Endothelial cell of umbilical vein (primary cell): ENCODE results near the gene GJB3. TPM values are rescaled to one million over a fixed set of nuclear protein-coding genes. Genes with fewer than 3 reads are reported as not detected.

Source experiments
- BruUV-seq: library from RNA; stranded (reverse); fragments of 400-500 nt; replicated peaks from 2 replicates; lab custom pipeline; 2021; lab: Mats Ljungman, UMichigan
- CTCF ChIA-PET: fragments of 300-600, 350-600 bp; sonication (Branson Sonifier 250); formaldehyde crosslinking; loops from one replicate; lab custom pipeline; 2021; ENCODE audit warnings: antibody characterized with exemption, inconsistent platforms; lab: Charles Lee
- POLR2A ChIA-PET: fragments of 300-600, 350-600 bp; sonication (Branson Sonifier 250); formaldehyde crosslinking; loops from one replicate; lab custom pipeline; 2021; ENCODE audit warnings: antibody characterized with exemption, inconsistent platforms; lab: Charles Lee
- DNase-seq: peaks from one replicate; pipeline ENCODE4 v3.0.0-alpha.2; 2011; ENCODE audit warnings: low read depth, low spot score
- FAIRE-seq: peaks from 2 replicates; lab custom pipeline; 2011; peaks lifted over from hg19 to GRCh38; lab: Jason Lieb, UNC
- H2AFZ ChIP-seq: 2 replicates; pipeline ENCODE4 v1.6.0; 2012; ENCODE audit warnings: low read depth, low read length, control low read depth, inconsistent platforms
- H3K27ac ChIP-seq: 2 replicates; pipeline ENCODE4 v1.5.1; 2011; ENCODE audit warnings: low read depth, mild to moderate bottlenecking, control low read depth, low read length, moderate library complexity; ENCODE audit not compliant: insufficient read depth
- H3K27me3 ChIP-seq, 2 experiments: 2 replicates each; pipeline versions ENCODE4 v1.6.0 to v1.6.1; 2011; ENCODE audit warnings: low read length in 2 of 2, mixed read lengths in 1 of 2; ENCODE audit not compliant: control insufficient read depth in 2 of 2, insufficient read depth in 2 of 2
- H3K36me3 ChIP-seq, 2 experiments: 2 replicates in 1 of 2; 3 replicates in 1 of 2; pipeline ENCODE4 v1.5.1; 2011; ENCODE audit warnings: low read length in 2 of 2, mild to moderate bottlenecking in 1 of 2, moderate library complexity in 1 of 2; ENCODE audit not compliant: control insufficient read depth in 2 of 2, insufficient read depth in 2 of 2; ENCODE audit errors: extremely low read depth in 1 of 2
- H3K4me1 ChIP-seq: 3 replicates; pipeline ENCODE4 v1.5.1; 2011; ENCODE audit warnings: mild to moderate bottlenecking, low read length; ENCODE audit not compliant: control insufficient read depth, insufficient read depth; ENCODE audit errors: extremely low read depth
- H3K4me2 ChIP-seq: 2 replicates; pipeline ENCODE4 v1.6.1; 2011; ENCODE audit warnings: low read length, control low read depth, mixed read lengths; ENCODE audit not compliant: insufficient read depth
- H3K4me3 ChIP-seq, 3 experiments: fragments of 200-600 bp in 1 of 3; sonication (generic), shearing (Covaris generic) in 1 of 3; replicated peaks in 1 of 3; 2 replicates each; pipeline ENCODE4 v1.5.1; 2011 to 2016; ENCODE audit warnings: control low read depth in 3 of 3, low read length in 3 of 3, mild to moderate bottlenecking in 2 of 3, inconsistent platforms in 1 of 3, low read depth in 1 of 3, moderate library complexity in 1 of 3; ENCODE audit not compliant: insufficient read depth in 1 of 3
- H3K79me2 ChIP-seq: 2 replicates; pipeline ENCODE4 v1.6.0; 2012; ENCODE audit warnings: low read length, inconsistent platforms; ENCODE audit not compliant: control insufficient read depth, insufficient read depth
- H3K9ac ChIP-seq: replicated peaks from 2 replicates; pipeline ENCODE3; 2011; ENCODE audit warnings: low read length, control low read depth; ENCODE audit not compliant: insufficient read depth; ENCODE audit errors: extremely low read depth
- H3K9me1 ChIP-seq: replicated peaks from 3 replicates; pipeline ENCODE4 v1.6.0; 2011; ENCODE audit warnings: mild to moderate bottlenecking, low read length; ENCODE audit not compliant: control insufficient read depth, insufficient read depth; ENCODE audit errors: extremely low read depth
- H3K9me3 ChIP-seq: replicated peaks from 2 replicates; pipeline ENCODE4 v1.5.1; 2012; ENCODE audit warnings: low read length, inconsistent platforms; ENCODE audit not compliant: control insufficient read depth, insufficient read depth
- H4K20me1 ChIP-seq: replicated peaks from 2 replicates; pipeline ENCODE3; 2011; ENCODE audit warnings: mild to moderate bottlenecking, low read length; ENCODE audit not compliant: control insufficient read depth, insufficient read depth; ENCODE audit errors: extremely low read depth
- EZH2 ChIP-seq: IDR thresholded peaks from 2 replicates; pipeline ENCODE4 v1.6.1; 2012; ENCODE audit warnings: borderline replicate concordance, low read depth, mild to moderate bottlenecking, moderate library complexity, low read length, inconsistent platforms; ENCODE audit not compliant: severe bottlenecking
- FOS ChIP-seq: IDR thresholded peaks from 2 replicates; pipeline ENCODE4 v1.6.1; 2011; ENCODE audit warnings: mild to moderate bottlenecking, low read length, moderate library complexity, borderline replicate concordance; ENCODE audit not compliant: insufficient read depth
- GATA2 ChIP-seq: IDR thresholded peaks from 2 replicates; pipeline ENCODE4 v1.7.0; 2011; ENCODE audit warnings: low read depth, mild to moderate bottlenecking, moderate library complexity, mixed read lengths, low read length; ENCODE audit not compliant: insufficient read length, insufficient read depth
- JUN ChIP-seq: IDR thresholded peaks from 2 replicates; pipeline ENCODE4 v1.6.1; 2011; ENCODE audit warnings: borderline replicate concordance, low read depth; ENCODE audit not compliant: insufficient read length, insufficient read depth
- MYC ChIP-seq: IDR thresholded peaks from one replicate; pipeline ENCODE4 v1.6.1; 2011; ENCODE audit warnings: mild to moderate bottlenecking, low read depth, low read length
- POLR2A ChIP-seq: IDR thresholded peaks from 2 replicates; pipeline ENCODE4 v1.6.1; 2012; ENCODE audit warnings: low read depth, mild to moderate bottlenecking, control low read depth, low read length
- POLR2AphosphoS5 ChIP-seq: IDR thresholded peaks from 2 replicates; pipeline ENCODE4 v1.6.1; 2012; ENCODE audit warnings: low read depth, mild to moderate bottlenecking, control low read depth, low read length, moderate library complexity; ENCODE audit not compliant: insufficient read depth
- dilution Hi-C: fragments of 300-500 bp; cut with MboI; formaldehyde crosslinking; loops from one replicate; pipeline ENCODE4 v1.15.0; 2019; ENCODE audit warnings: low sequenced_read_pairs; ENCODE audit not compliant: extremely low pct_ligation_motif_present
- intact Hi-C: fragments of 100-400 bp; cut with micrococcal nuclease; formaldehyde crosslinking; loops from one replicate; pipeline ENCODE4 v1.10.0; 2022
- polyA plus RNA-seq, 4 experiments: library from polyadenylated mRNA; depleted of rRNA in 3 of 4; stranded (reverse) in 3 of 4; unstranded in 1 of 4; fragments of >200 nt; gene quantifications; 2 replicates each; pipeline versions ENCODE4 v1.2.1 to v1.2.3, GENCODE V29; 2011 to 2012; ENCODE audit warnings: missing spikeins in 1 of 4
- total RNA-seq: library from RNA; stranded (reverse); gene quantifications from 2 replicates; pipeline ENCODE4 v1.2.3, GENCODE V29; 2021
- TF ChIP-seq, protein P1 (sequence below), 2 donors: IDR thresholded peaks; 1 replicate in 1 of 2; 2 replicates in 1 of 2; pipeline ENCODE4 v1.5.1; 2011; ENCODE audit warnings: low read length in 2 of 2, mild to moderate bottlenecking in 2 of 2, moderate library complexity in 2 of 2, control low read depth in 1 of 2, inconsistent platforms in 1 of 2, low read depth in 1 of 2; ENCODE audit not compliant: insufficient read depth in 1 of 2; ENCODE audit errors: extremely low read depth in 1 of 2
- TF ChIP-seq, protein P2 (sequence below): IDR thresholded peaks from 2 replicates; pipeline ENCODE4 v1.6.1; 2011; ENCODE audit not compliant: insufficient read depth, insufficient read length

Gene GJB3
- total and polyA plus RNA-seq, 2 donors (not counting 3 experiments of a cell fraction or from before 2014, with no cell fraction given) = not detected

- DNase-seq (no peak), FAIRE-seq (no peak)
- intact Hi-C loops = no loop called here
- TF ChIP-seq GATA2 = no peak
- TF ChIP-seq, protein P1, sequence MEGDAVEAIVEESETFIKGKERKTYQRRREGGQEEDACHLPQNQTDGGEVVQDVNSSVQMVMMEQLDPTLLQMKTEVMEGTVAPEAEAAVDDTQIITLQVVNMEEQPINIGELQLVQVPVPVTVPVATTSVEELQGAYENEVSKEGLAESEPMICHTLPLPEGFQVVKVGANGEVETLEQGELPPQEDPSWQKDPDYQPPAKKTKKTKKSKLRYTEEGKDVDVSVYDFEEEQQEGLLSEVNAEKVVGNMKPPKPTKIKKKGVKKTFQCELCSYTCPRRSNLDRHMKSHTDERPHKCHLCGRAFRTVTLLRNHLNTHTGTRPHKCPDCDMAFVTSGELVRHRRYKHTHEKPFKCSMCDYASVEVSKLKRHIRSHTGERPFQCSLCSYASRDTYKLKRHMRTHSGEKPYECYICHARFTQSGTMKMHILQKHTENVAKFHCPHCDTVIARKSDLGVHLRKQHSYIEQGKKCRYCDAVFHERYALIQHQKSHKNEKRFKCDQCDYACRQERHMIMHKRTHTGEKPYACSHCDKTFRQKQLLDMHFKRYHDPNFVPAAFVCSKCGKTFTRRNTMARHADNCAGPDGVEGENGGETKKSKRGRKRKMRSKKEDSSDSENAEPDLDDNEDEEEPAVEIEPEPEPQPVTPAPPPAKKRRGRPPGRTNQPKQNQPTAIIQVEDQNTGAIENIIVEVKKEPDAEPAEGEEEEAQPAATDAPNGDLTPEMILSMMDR (IDR thresholded peaks at IDR 0.05; ENCODE audit: extremely low read depth in 1 of 2, insufficient read depth in 1 of 2, low read depth in 1 of 2, low read length in 2 of 2) = no peak
- no peak for TF ChIP-seq EZH2
- no peak for TF ChIP-seq POLR2AphosphoS5
- Histone ChIP-seq H3K9me3 (no peaks in the 10 kb centered on the region), H3K4me1 (no peaks in the 10 kb centered on the region), H3K36me3 (no peaks in the 10 kb centered on the region), H3K79me2 (no peaks in the 10 kb centered on the region), H3K27me3 (no peaks in the 10 kb centered on the region), H3K4me2 (no peak overlapping the region), H3K27ac (no peak overlapping the region), H3K9me1 (no peaks in the 10 kb centered on the region), H3K4me3 (no peak overlapping the region), H2AFZ (no peak overlapping the region), H3K9ac (no peak overlapping the region), H4K20me1 (no peaks in the 10 kb centered on the region)
- CTCF ChIA-PET = interaction anchor here (0.7 to 0.9 kb wide), 2 partner anchors 8 to 1118 kb away, joined by 6 to 7 read pairs; no protein-coding TSS in a partner anchor
- BruUV-seq = no TSS peak
- dilution Hi-C loops = no loop called here
- POLR2A ChIA-PET = no interaction called here
Measured at GRCh38 chr1:34750610-34751009, 30.4 kb upstream of the GJB3 start.

- no peak for FAIRE-seq
- POLR2A ChIA-PET = no interaction called here
- dilution Hi-C loops (no loop called here), intact Hi-C loops (no loop called here)
- Histone ChIP-seq H2AFZ (no peak overlapping the region), H3K4me2 (no peak overlapping the region), H3K4me1 (no peaks in the 10 kb centered on the region), H4K20me1 (no peaks in the 10 kb centered on the region), H3K9me1 (no peaks in the 10 kb centered on the region), H3K27me3 (no peaks in the 10 kb centered on the region), H3K9me3 (no peaks in the 10 kb centered on the region), H3K4me3 (no peak overlapping the region), H3K9ac (no peak overlapping the region), H3K27ac (no peak overlapping the region), H3K79me2 (no peaks in the 10 kb centered on the region), H3K36me3 (no peaks in the 10 kb centered on the region)
- no peak for DNase-seq
- CTCF ChIA-PET = interaction anchor here (1.4 kb wide), 1 partner anchor 8 kb away, joined by 3 read pairs; no protein-coding TSS in a partner anchor
- BruUV-seq = no TSS peak
- TF ChIP-seq FOS (no peak), JUN (no peak), POLR2AphosphoS5 (no peak), GATA2 (no peak), POLR2A (no peak), EZH2 (no peak), MYC (no peak)
- TF ChIP-seq, protein P1 (IDR thresholded peaks at IDR 0.05; ENCODE audit: extremely low read depth in 1 of 2, insufficient read depth in 1 of 2, low read depth in 1 of 2, low read length in 2 of 2) = no peak
- TF ChIP-seq, protein P2, sequence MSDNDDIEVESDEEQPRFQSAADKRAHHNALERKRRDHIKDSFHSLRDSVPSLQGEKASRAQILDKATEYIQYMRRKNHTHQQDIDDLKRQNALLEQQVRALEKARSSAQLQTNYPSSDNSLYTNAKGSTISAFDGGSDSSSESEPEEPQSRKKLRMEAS = no peak
Measured at GRCh38 chr1:34753163-34753562, 27.9 kb upstream of the GJB3 start.
